ENCODE measurements around the gene RPA1. TPM values are rescaled to one million over a fixed set of nuclear protein-coding genes. Genes with fewer than 3 reads are reported as not detected.

RPA1 gene
- total and polyA plus RNA-seq, 2 of the 4 experiments (the other 2 are of a cell fraction) = 38.4 to 48.2 TPM

DNA sequence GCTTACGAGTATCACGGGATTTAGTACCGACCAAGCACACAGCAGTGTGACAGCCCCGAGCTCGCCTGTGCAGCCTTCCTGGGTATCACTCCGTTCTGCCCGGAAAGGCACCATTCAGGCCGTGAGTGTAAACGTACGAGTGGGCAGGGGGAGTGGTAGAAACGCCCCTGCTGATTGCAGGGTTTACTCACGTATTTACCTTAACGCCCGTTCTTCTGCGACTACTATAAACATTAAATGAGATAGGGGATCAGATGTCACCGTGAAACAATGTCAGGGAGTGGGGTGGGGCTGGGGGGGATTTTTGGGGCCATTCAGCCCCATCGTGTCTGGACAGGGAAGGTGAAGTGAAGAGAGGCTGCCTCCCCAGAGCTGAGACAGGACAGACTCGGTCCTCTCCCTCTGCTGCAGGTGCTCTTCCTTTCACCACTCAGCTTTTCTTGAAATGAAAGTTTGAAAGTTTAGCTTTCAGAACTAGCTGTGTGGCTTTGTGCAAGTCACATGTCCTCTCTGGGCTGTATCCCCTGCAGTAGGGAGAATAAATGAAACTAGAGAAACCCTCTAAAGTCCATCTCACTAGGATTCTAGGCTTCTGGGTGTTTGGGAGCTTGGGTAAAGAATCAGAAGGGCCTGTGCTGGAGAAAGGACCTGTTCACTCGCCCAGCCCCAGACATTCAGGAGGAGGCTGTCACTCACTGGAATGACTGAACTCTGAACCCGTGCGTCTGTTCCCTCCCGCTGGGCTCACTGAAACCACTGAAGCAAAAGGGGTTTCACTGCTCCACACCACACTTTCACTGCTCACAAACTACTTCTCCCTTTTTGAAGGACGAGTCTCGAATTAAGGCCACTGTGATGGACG, 66.7 kb downstream of the RPA1 start:
- no peak overlapping the region for H3K9ac ChIP-seq (ENCODE audit: low read depth, low read length)
- no peak overlapping the region for H2AFZ ChIP-seq (replicated peaks; ENCODE audit: low read length, poor library complexity)
- no peak overlapping the region for H2BK120ac ChIP-seq (ENCODE audit: low read depth, low read length)
- no peak overlapping the region for H3K56ac ChIP-seq (ENCODE audit: extremely low read depth, insufficient read depth, low read length)
- H4K5ac ChIP-seq (ENCODE audit: low read depth, low read length) = no peak overlapping the region
- H3K4me2 ChIP-seq (ENCODE audit: low read depth, low read length) = no peak overlapping the region
- no peaks in the 10 kb centered on the region for H3K9me3 ChIP-seq (ENCODE audit: control insufficient read depth, insufficient read depth, low read length)
- H4K20me1 ChIP-seq (ENCODE audit: insufficient read depth, low read length) = no peaks in the 10 kb centered on the region
- 97% methylated on average over 10 of the region's 25 CpGs; no CpG with 5 or more reads in 1 of the 2 experiments for WGBS, 2 experiments (ENCODE audit: extremely low coverage in 2 of 2, insufficient read length in 1 of 2)
- CTCF ChIA-PET = no interaction called here
- intact Hi-C loops (cut with micrococcal nuclease) = no loop called here
- no peak overlapping the region for H2BK5ac ChIP-seq (ENCODE audit: low read depth, low read length, poor library complexity, severe bottlenecking)
- no peaks in the 10 kb centered on the region for H3K9me1 ChIP-seq (ENCODE audit: insufficient read depth, low read length)
- H3K23ac ChIP-seq (ENCODE audit: low read depth, low read length) = no peak overlapping the region
- in situ Hi-C loops (cut with MboI; ENCODE audit: low sequenced_read_pairs) = no loop called here
- ATAC-seq (ENCODE audit: low read depth) = no peak
- dilution Hi-C loops (cut with HindIII; ENCODE audit: low sequenced_read_pairs, unreplicated experiment) = no loop called here
- H3K27ac ChIP-seq (ENCODE audit: insufficient read depth, low read length) = no peak overlapping the region
- no peak overlapping the region for H4K91ac ChIP-seq (ENCODE audit: insufficient read depth, low read depth, low read length)
- H3K79me1 ChIP-seq (ENCODE audit: low read depth in 1 of 2, low read length in 2 of 2) = no peaks in the 10 kb centered on the region
- no peak overlapping the region for H3K4me3 ChIP-seq (ENCODE audit: insufficient read depth, low read depth, low read length)
- no peak overlapping the region for H2AK5ac ChIP-seq (ENCODE audit: low read depth, low read length)
- DNase-seq = no peak
- H2BK15ac ChIP-seq (ENCODE audit: low read depth, low read length) = no peak overlapping the region
- H2BK20ac ChIP-seq (ENCODE audit: low read depth, low read length) = no peak overlapping the region
- H3K36me3 ChIP-seq (ENCODE audit: control insufficient read depth, insufficient read depth, low read length) = peaks cover 33% of the 10 kb centered on the region
- POLR2A ChIA-PET (ENCODE audit: unreplicated experiment) = no interaction called here
- no peaks in the 10 kb centered on the region for H3K27me3 ChIP-seq (ENCODE audit: control insufficient read depth, insufficient read depth, low read length)
- no peak overlapping the region for H4K8ac ChIP-seq (ENCODE audit: low read depth in 2 of 2, low read length in 2 of 2)
- no TSS peak for BruUV-seq (replicated peaks)
- H3K18ac ChIP-seq (ENCODE audit: low read depth, low read length) = no peak overlapping the region
- H3K14ac ChIP-seq (replicated peaks; ENCODE audit: low read depth, low read length) = no peak overlapping the region
- no peaks in the 10 kb centered on the region for H3K4me1 ChIP-seq (ENCODE audit: control insufficient read depth, insufficient read depth, low read length)
- no peak overlapping the region for H3K4ac ChIP-seq (ENCODE audit: low read depth, low read length)
- no peak overlapping the region for H2AK9ac ChIP-seq (replicated peaks; ENCODE audit: low read depth, low read length, poor library complexity)
- TF ChIP-seq CHD1 (IDR thresholded peaks at IDR 0.05; ENCODE audit: low read depth, low read length) (no peak), RCOR1 (IDR thresholded peaks at IDR 0.05; ENCODE audit: insufficient replicate concordance, low read length) (no peak), RFX5 (IDR thresholded peaks at IDR 0.05; ENCODE audit: low read depth, low read length) (no peak), ELK1 (IDR thresholded peaks at IDR 0.05; ENCODE audit: borderline replicate concordance, low read depth, low read length) (no peak), SMC3 (IDR thresholded peaks at IDR 0.05; ENCODE audit: low read depth, low read length) (no peak), MAZ (IDR thresholded peaks at IDR 0.05; ENCODE audit: borderline replicate concordance, low read depth, low read length) (no peak), POLR2A (IDR thresholded peaks at IDR 0.05; ENCODE audit: low read depth, low read length) (no peak), MXI1 (IDR thresholded peaks at IDR 0.05; ENCODE audit: borderline replicate concordance, low read depth, low read length) (no peak), CTCF (conservative IDR thresholded peaks at IDR 0.05; ENCODE audit: low read depth, low read length) (no peak), CEBPB (IDR thresholded peaks at IDR 0.05; ENCODE audit: low read depth, low read length) (no peak), MAFK (IDR thresholded peaks at IDR 0.05; ENCODE audit: low read depth, low read length) (no peak), BHLHE40 (IDR thresholded peaks at IDR 0.05; ENCODE audit: low read depth, low read length) (no peak), FOS (IDR thresholded peaks at IDR 0.05; ENCODE audit: low read depth, low read length) (no peak), RAD21 (IDR thresholded peaks at IDR 0.05; ENCODE audit: low read length) (no peak)
- TF ChIP-seq, protein P1, sequence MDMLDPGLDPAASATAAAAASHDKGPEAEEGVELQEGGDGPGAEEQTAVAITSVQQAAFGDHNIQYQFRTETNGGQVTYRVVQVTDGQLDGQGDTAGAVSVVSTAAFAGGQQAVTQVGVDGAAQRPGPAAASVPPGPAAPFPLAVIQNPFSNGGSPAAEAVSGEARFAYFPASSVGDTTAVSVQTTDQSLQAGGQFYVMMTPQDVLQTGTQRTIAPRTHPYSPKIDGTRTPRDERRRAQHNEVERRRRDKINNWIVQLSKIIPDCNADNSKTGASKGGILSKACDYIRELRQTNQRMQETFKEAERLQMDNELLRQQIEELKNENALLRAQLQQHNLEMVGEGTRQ (IDR thresholded peaks at IDR 0.05; ENCODE audit: low read depth, low read length) = no peak

Data from IMR-90 (cell line).